ENCODE data around the gene DCST1. TPM values are rescaled to one million over a fixed set of nuclear protein-coding genes. Genes with fewer than 3 reads are reported as not detected.

DCST1 gene
- total and polyA plus RNA-seq, 2 of the 8 experiments (the other 6 are each of a cell fraction or from before 2014, with no cell fraction given): not detected

- Histone ChIP-seq H4K20me1 (replicated peaks in 1 of 2; ENCODE audit: control insufficient read depth in 1 of 2, insufficient read depth in 2 of 2, low read length in 2 of 2) (peaks cover 15 to 22% of the 10 kb centered on the region in 2 experiments), H3K4me2 (ENCODE audit: insufficient read depth in 1 of 2, low read depth in 2 of 2, low read length in 2 of 2) (no peak overlapping the region), H3K4me1 (replicated peaks in 1 of 4; ENCODE audit: control insufficient read depth in 3 of 4, insufficient read depth in 4 of 4, low read length in 3 of 4) (peaks cover 0 to 5% (median 2%) of the 10 kb centered on the region in 4 experiments; a peak in 3 of 7 replicates), H4K5ac (ENCODE audit: insufficient read length, low read depth, low read length) (no peak overlapping the region), H4K91ac (replicated peaks; ENCODE audit: insufficient read length, low read length) (no peak overlapping the region), H3K9me3 (ENCODE audit: insufficient read depth in 2 of 2, low read depth in 1 of 2, low read length in 1 of 2) (no peaks in the 10 kb centered on the region), H2BK12ac (ENCODE audit: low read depth, low read length) (no peak overlapping the region), H2BK15ac (ENCODE audit: low read length) (no peak overlapping the region), H3K23me2 (ENCODE audit: low read depth, low read length) (peaks cover 4% of the 10 kb centered on the region), H4K8ac (ENCODE audit: extremely low read depth, insufficient read depth, low read length) (no peak overlapping the region), H2BK5ac (ENCODE audit: low read depth, low read length) (no peak overlapping the region), H3K4me3 (ENCODE audit: extremely low read depth in 1 of 4, insufficient read depth in 2 of 4, low read depth in 3 of 4, low read length in 4 of 4) (no peak overlapping the region), H3K27ac (ENCODE audit: low read depth, low read length) (no peak overlapping the region), H3K27me3 (replicated peaks in 1 of 4; ENCODE audit: control insufficient read depth in 3 of 4, extremely low read depth in 1 of 4, insufficient read depth in 3 of 4, low read length in 3 of 4) (no peaks in the 10 kb centered on the region), H3K79me1 (ENCODE audit: low read depth, low read length) (peaks cover 6% of the 10 kb centered on the region; the same call in 1 of the 2 replicates), H3K36me3 (ENCODE audit: control insufficient read depth in 2 of 4, insufficient read depth in 4 of 4, low read length in 3 of 4) (peaks cover 13 to 47% (median 35%) of the 10 kb centered on the region in 4 experiments), H3K23ac (ENCODE audit: insufficient read length) (no peak overlapping the region), H2AK5ac (ENCODE audit: low read depth, low read length) (no peak overlapping the region), H3K4ac (replicated peaks; ENCODE audit: insufficient read length, low read depth, low read length) (no peak overlapping the region), H3K9ac (replicated peaks in 1 of 4; ENCODE audit: extremely low read depth in 1 of 4, low read depth in 3 of 4, low read length in 3 of 4) (no peak overlapping the region), H2AFZ (ENCODE audit: low read length) (no peak overlapping the region), H3K18ac (ENCODE audit: extremely low read depth, low read length) (no peak overlapping the region), H2BK20ac (ENCODE audit: low read length) (0 out of 2 replicates have a peak overlapping the region, but pooled peaks have one; percentile 48), H2BK120ac (replicated peaks; ENCODE audit: low read depth, low read length) (no peak overlapping the region), H3K14ac (ENCODE audit: insufficient read length) (no peak overlapping the region), H3K56ac (replicated peaks; ENCODE audit: insufficient read length, low read depth, low read length) (no peak overlapping the region), H3K79me2 (ENCODE audit: control insufficient read depth in 1 of 2, insufficient read depth in 2 of 2, low read length in 2 of 2) (peaks cover 4 to 50% of the 10 kb centered on the region in 2 experiments)
- FAIRE-seq (no peak), DNase-seq (ENCODE audit: low read depth in 1 of 2, low spot score in 2 of 2) (no peak)
- TF ChIP-seq POLR2A (IDR thresholded peaks at IDR 0.05; ENCODE audit: control extremely low read depth in 1 of 2, low read depth in 2 of 2, low read length in 2 of 2): peak in 1 of 2 experiments; percentile 4; a peak in 1 of 3 replicates
- no peak for TF ChIP-seq RNF2 (IDR thresholded peaks at IDR 0.05; ENCODE audit: borderline replicate concordance, low read depth, low read length, missing control alignments, poor library complexity, severe bottlenecking)
- WGBS, 2 experiments (ENCODE audit: extremely low coverage in 1 of 2, insufficient coverage in 1 of 2, insufficient read length in 1 of 2, insufficient replicate concordance in 2 of 2, low coverage in 1 of 2, low lambda C conversion rate in 2 of 2, missing lambda C conversion rate in 1 of 2): 92% methylated on average over 17 of the region's 17 CpGs; no CpG with 5 or more reads in 1 of the 2 experiments
- POLR2A ChIA-PET (ENCODE audit: partially characterized antibody): interaction anchor here (1.2 to 42.8 kb wide), 5 partner anchors 7 to 81 kb away, joined by 3 to 702 read pairs (median 662); partner anchors contain the start of genes CKS1B, FLAD1, LENEP and PBXIP1
- CTCF ChIA-PET (ENCODE audit: partially characterized antibody): interaction anchor here (0.6 to 20.6 kb wide), 16 partner anchors 8 to 150 kb away, joined by 3 to 334 read pairs (median 4); partner anchors contain the start of genes LENEP, PBXIP1 and PYGO2
Measured at GRCh38 chr1:154988058-154988954, 45.3 kb upstream of the DCST1 start.
